GM11168 (cell line): ENCODE results near the gene RAB3IP.
"Not testable (repeated sequence)": the region's sequence is repeated elsewhere in the genome, so short reads cannot be mapped to it uniquely, and the experiment has no call there.

Experiments
- in situ Hi-C: fragments of 300-500 bp; cut with MboI; formaldehyde crosslinking; loops from one replicate; pipeline ENCODE4 v1.12.0; 2022; ENCODE audit warnings: low sequenced_read_pairs; ENCODE audit not compliant: unreplicated experiment

Gene RAB3IP

GRCh38 chr12:69751476-69751875 lies 12.8 kb downstream of the RAB3IP start:
- in situ Hi-C loops, result no loop called here

- in situ Hi-C loops, result no loop called here
Observed at GRCh38 chr12:69755302-69755701, 16.6 kb downstream of the RAB3IP start.

- in situ Hi-C loops, result no loop called here
Observed at GRCh38 chr12:69756088-69756755, 17.6 kb downstream of the RAB3IP start.

GRCh38 chr12:69758105-69758504 lies 19.4 kb downstream of the RAB3IP start:
- in situ Hi-C loops, result no loop called here

- in situ Hi-C loops, result not testable (repeated sequence)
Observed at GRCh38 chr12:69759581-69759980, 20.9 kb downstream of the RAB3IP start.

- in situ Hi-C loops, result no loop called here
Observed at GRCh38 chr12:69765515-69765914, 26.9 kb downstream of the RAB3IP start.

- in situ Hi-C loops, result no loop called here
Observed at GRCh38 chr12:69766260-69766659, 27.6 kb downstream of the RAB3IP start.

GRCh38 chr12:69779928-69780327 lies 41.3 kb downstream of the RAB3IP start:
- in situ Hi-C loops, result no loop called here

GRCh38 chr12:69783365-69783764 lies 44.7 kb downstream of the RAB3IP start:
- in situ Hi-C loops, result no loop called here

- in situ Hi-C loops, result no loop called here
Observed at GRCh38 chr12:69789351-69789750, 50.7 kb downstream of the RAB3IP start.

GRCh38 chr12:69792533-69792932 lies 53.9 kb downstream of the RAB3IP start:
- in situ Hi-C loops, result no loop called here

- in situ Hi-C loops, result not testable (repeated sequence)
Observed at GRCh38 chr12:69807101-69807897, 68.6 kb downstream of the RAB3IP start.

- in situ Hi-C loops, result no loop called here
Observed at GRCh38 chr12:69810870-69811498, 72.3 kb downstream of the RAB3IP start.

GRCh38 chr12:69816082-69816481 lies 77.4 kb downstream of the RAB3IP start:
- in situ Hi-C loops, result no loop called here

GRCh38 chr12:69821032-69821455 lies 82.4 kb downstream of the RAB3IP start:
- in situ Hi-C loops, result no loop called here

- in situ Hi-C loops, result no loop called here
Observed at GRCh38 chr12:69821456-69822159, 82.9 kb downstream of the RAB3IP start.

- in situ Hi-C loops, result no loop called here
Observed at GRCh38 chr12:69822201-69822860, 83.7 kb downstream of the RAB3IP start.

- in situ Hi-C loops, result no loop called here
Observed at GRCh38 chr12:69824028-69824427, 85.4 kb downstream of the RAB3IP start.

- in situ Hi-C loops, result no loop called here
Observed at GRCh38 chr12:69824966-69825560, 86.4 kb downstream of the RAB3IP start, which contains the start of gene MYRFL. Gene MYRFL, plus strand, starts transcription at chr12:69825227. Its CDS starts 291 bp downstream, at chr12:69825518.

- in situ Hi-C loops, result no loop called here
Observed at GRCh38 chr12:69828897-69829296, 90.2 kb downstream of the RAB3IP start.
